MV-4-11 (cell line): Measurements from ENCODE around the gene AHCYL1.

ENCODE experiments used
- DNase-seq: peaks from one replicate; lab custom pipeline; 2025; lab: John Stamatoyannopoulos, UW

The AHCYL1 gene

DNA sequence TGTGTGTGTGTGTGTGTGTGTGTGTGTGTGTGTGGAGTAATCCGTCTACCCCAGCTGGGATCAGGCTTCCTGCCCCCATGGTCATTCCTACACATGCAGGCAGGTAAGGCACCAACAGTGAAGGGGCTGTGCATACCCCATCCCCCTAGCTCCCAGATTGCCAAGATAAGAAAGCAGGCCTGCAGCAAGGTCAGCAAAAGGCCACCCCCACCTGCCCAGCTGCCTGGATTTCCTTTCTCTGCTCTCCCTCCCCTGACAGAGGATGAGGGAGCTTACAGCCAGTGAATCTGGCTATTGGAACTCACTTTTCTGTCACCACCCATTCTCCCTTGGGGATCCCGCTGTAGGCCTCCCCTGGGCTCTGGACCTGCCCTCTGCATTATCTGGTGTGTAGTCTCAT, 78.0 kb downstream of the AHCYL1 start:
- no peak for DNase-seq

DNA sequence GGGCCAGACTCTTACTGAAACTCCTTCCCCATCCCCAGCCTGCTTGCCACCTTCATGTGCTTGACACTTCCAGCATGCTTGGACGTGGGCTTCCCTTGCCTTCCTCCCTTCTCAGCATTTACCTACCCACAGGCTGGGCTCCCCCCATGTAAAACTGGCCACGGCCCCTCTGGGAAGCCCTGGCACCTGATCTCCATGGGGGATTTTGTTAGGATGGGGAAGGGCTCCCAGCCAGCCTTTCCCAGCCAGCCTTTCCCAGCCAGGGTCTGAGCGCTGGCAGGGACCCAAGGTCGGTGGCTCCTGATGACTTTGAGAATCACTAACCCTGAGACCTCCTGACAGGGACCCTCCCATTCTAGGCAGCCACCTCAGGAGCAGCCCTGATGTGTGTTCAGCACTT, 79.2 kb downstream of the AHCYL1 start:
- DNase-seq: no peak

DNA sequence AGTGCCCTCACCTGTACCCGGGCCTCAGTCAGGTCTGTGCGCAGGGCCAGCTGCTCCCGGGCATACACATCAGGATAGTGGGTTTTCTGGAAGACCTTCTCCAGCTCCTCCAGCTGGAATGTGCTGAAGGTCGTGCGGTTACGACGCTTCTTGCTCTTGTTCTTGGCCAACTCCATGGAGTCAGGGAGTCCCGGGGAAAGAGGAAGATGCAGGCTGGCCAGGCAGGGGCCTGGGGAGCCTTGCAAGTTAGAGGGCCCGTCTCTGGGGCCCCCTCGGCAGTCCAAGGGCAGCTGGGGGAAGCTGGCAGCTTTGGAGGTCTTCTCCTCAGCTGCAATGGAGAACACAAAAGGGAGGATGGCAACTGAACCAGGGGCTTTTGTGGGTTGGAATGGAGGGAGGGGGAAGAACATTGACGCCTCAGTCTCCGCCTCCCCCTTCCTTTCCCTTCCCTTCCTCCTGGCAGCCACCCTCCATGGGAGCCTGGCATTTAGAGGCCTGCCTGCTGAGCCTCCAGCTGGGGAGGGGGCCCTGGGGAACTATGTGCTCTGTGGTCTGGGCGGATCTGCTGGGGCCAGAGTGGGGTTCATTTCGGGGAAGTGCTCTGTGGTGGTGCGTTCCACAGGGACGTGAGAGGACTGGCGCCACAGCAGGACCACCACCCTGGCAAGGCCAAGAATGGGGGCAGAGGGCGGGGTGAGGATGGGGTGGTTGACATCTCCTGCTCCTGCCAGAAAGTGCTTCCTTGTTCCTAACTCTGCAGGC, 80.2 kb downstream of the AHCYL1 start:
- DNase-seq: no peak

DNA sequence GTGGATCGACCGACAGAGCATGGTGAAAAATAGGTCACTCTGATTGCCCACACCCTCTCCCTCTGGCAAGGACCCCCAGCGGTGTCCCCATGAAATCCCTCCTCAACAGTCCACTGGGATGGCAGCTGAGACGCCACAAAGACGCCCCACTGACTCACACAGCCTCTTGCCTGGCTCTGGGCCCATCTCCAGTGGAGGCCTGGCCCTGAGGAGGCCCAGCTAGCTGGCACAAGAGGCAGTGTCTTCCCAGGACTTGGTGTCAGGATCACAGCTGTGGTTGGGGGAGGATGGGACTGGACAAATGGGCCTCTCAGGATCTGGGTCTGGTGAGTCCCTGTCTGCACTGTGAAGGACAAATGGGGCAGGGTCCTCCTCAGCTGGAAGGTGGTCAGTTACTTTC, 81.3 kb downstream of the AHCYL1 start:
- DNase-seq: no peak

DNA sequence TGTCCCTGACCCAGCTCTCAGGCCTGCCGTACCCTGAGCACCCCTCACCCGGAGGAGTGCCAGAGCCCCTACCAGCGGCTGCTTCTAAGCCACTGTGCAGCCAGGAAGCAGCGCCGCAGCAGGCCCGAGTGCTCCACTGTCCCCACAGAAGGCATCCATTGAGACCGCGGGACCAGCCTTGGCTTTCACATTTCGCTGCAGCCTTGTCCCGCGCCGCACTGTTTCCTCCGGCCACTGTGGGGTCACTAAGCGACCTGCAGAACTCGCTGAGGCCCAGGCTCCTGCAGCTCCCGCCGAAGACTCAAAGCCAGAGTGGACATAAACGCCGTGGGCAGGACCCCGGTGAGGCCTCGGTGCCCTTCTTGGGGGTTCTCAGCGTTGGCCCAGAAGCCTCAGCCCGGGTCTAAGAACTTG, 82.9 kb downstream of the AHCYL1 start:
- no peak for DNase-seq

DNA sequence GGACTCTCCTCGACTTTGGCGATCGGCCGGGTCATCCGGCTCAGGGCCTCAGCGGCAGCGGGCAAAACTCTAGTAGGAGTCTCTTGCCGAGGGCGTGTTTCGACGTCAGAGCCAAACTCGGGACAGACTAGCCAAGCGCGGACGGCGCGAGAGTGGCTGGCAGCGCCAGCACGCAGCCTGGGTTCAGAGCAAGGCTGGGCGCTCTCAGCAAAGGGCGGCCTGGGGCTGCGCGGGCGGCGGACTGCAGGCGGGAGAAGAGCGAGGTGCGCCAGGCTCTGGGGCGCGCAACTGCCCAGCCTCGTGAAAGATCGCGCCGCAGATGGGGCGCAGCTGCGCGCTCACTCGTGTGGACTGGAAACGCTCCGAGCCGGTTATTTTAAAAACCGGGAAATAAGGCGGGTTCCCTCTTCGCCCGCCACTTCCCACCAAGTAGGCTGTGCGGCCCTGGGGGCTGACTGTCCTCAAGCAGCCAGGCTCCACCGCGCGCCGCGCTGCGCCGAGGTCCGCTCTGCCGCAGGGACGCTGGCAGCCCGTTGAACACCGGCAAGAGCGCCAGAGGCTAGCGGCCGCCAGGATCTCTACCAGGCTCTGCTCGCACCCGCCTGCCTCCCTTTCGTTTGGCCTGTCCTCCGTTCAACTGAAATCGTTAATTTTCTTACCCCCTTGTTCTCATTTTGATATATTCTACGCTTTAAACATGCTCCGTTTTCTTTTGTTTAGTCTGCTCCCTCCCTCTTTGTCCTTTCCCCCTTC, 83.5 kb downstream of the AHCYL1 start:
- peak; percentile 24 for DNase-seq

DNA sequence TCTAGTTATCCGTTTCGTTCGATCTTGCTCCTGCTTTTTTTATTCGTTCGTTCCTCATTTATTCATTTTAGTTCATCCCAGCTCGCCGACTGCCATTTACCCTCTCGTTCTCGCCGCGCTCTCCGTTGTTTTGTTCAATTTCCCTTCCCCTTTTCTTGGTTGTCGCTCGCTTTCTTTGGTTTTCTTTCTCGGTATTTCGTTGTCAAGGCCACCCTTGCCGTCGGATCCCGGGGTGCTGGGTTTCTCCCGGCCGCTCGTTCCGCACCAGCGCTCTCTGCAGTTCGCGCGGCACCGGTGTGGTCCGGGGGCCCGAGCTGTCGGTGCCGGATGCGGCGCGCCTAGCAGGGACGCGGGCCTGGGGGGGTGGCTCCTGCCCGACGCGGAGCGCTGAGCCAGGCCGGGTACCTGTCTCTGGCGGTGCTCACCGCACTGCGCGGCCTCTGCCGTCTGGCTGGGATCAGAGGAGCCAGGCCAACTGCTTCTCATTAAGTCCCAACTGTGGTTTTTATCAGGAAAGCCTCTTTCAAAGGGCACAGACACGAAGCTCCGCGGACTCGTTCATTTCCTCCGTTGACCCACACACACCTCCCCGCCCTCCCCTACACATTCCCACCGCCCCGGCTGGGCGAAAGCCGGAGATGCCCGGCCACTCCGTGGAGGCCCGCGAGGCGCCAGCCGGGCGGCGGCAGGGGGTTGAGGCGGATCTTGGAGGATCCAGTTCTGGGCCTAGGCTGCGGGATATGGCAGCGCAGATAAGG, 84.3 kb downstream of the AHCYL1 start:
- DNase-seq: peak; percentile 67

DNA sequence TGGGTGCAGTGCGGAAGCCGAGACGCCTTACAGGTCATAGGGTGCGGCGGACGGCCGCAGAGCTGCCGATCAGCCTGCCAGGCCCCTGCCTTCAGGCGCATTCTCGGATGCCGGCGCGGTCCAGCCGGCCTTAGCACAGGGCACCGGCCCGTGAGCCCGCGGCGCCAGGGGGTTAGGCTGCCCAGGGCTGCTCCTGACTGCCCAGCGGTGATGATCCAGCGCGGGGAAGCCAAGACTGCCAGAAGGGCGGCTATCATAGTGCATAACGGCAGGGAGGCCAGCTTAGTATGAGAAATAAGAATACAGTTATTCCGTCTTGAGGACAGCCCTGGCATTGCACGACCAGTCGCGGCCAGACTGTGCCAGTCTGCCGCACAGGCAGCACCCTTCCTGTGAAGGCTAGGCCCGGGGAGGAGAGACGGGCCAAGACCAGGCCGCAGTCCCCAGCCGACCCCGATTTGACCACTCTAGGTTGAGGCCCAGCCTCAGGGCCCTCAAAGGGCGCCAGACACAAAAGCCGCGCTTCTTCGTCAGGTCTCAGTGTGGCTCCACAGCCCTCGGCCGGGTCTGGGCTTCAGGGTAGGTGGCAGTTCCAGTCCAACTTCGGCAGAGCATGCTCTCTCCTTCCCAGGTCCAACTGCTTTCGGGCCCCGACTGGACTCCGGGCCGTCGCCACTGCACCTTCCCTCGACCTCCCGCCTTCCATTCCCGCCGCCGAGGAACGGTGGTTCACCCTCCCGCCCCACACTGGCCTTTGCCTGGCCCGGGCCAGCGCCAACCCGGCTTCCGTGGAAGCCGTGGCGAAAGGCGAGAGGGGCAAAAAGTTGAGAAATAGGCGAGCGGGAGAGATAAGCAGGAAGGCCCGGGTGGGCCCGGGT, 85.1 kb downstream of the AHCYL1 start:
- DNase-seq: no peak

DNA sequence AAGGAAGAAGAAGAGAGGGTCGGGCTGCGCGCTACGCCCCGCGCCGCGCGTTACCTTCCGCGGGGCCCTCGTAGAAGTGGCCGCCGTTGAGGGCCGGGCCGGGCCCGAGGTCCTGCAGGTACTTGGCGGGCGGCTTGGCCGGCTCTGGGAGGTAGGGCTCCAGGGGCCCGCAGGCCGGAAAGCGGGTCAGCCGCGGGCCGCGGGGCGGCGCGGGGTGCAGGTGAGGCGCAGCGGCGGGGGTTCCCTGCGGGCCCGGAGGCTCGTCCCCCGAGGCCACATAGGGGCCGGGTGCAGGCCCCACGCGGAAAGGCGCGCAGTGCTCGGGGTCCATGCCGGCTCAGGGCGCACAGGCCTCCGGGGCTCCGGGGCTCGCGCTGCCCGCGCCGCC, 85.7 kb downstream of the AHCYL1 start:
- DNase-seq: no peak

DNA sequence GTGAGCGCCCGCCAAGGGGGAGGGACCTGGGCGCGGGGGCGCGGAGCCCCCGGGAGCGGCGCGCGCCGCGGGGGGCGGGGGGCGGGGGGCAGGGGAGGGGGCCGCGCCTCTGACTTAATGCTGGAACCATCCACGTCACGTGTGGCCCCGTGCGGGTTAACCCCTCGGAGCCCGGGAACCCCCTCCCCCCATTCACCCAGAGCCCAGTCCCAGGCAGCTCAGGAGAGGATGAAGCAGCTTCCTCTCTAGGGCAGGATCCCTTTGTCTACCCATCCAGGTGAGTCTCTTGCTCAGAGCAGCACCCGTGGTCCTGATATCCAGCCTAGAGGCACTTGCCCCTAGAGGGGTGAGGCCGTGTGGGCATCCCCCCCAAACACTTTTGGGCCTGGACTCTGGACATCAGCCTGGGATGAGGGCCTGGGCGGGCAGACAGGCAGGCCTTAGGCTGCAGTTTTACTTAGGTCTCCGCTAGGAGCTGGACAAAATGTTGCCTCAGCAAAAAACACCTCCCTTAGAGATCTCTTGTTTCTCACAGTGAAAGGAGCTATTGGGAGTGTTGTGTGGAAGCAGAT, 86.2 kb downstream of the AHCYL1 start, which contains the start of gene ALX3:
ALX3 (minus strand) TSS at position 2 of the 572 bp plus-strand sequence. CDS start 60 bp downstream, outside the sequence.
- DNase-seq: no peak
